Testis (tissue), 2 donors: Measurements from ENCODE around the gene MAGOH.

Experiments used
- CTCF ChIP-seq, 3 experiments: fragments of 450-650 bp in 2 of 3; fragments of 200-600 bp in 1 of 3; sonication (generic) in 1 of 3; IDR thresholded peaks; one replicate each; pipeline ENCODE4 v1.5.1; 2016 to 2019; ENCODE audit warnings: antibody characterized with exemption in 3 of 3, mild to moderate bottlenecking in 2 of 3, moderate library complexity in 1 of 3
- POLR2A ChIP-seq: fragments of 450-650 bp; IDR thresholded peaks from one replicate; pipeline ENCODE4 v1.6.1; 2017; ENCODE audit warnings: antibody characterized with exemption, mild to moderate bottlenecking, moderate library complexity

DNA sequence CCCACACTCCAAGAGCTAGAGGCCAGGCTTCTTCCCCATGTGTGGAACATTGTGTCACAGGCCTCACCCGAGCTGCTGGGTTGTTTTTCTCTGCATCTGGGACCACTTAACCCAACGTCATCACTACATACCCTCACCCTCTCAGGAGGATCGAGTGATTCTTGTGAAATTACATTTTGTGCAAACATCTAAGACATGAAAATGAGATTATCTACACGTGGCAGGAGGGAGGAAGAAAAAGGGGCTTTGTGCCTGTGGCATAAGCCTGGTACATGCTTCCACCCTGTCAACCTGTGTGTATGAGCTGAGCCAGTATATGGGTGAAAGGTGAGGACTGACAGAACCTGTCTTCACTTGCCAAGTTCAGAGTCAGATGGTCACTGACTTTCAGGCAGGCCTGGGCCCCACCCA, 40.1 kb downstream of the MAGOH start:
- TF ChIP-seq CTCF (IDR thresholded peaks at IDR 0.05) (no peak), POLR2A (no peak)
